Stimulated activated CD8-positive, alpha-beta memory T cell treated with anti-CD3 and anti-CD28 coated beads, Interleukin-7, amount 100 ng/mL, for 48 hours (primary cell): ENCODE measurements around the gene TRIM26.
"Not testable (repeated sequence)": the region's sequence is repeated elsewhere in the genome, so short reads cannot be mapped to it uniquely, and the experiment has no call there.

Experiments used
- DNase-seq, 2 donors: peaks; one replicate each; pipeline ENCODE4 v3.0.0-alpha.2; 2020; ENCODE audit warnings: low read depth in 1 of 2; ENCODE audit errors: extremely low read depth in 1 of 2

TRIM26 gene

GRCh38 chr6:30154709-30155519 lies 58.3 kb downstream of the TRIM26 start:
- DNase-seq: no peak

GRCh38 chr6:30154061-30154460 lies 59.1 kb downstream of the TRIM26 start:
- no peak for DNase-seq

GRCh38 chr6:30152910-30153610 lies 60.1 kb downstream of the TRIM26 start:
- no peak for DNase-seq

- DNase-seq: no peak
These were observed 61.1 kb downstream of the TRIM26 start for GRCh38 chr6:30152016-30152673.

GRCh38 chr6:30151580-30151979 lies 61.6 kb downstream of the TRIM26 start:
- no peak for DNase-seq

- no peak for DNase-seq
These were observed 62.4 kb downstream of the TRIM26 start for GRCh38 chr6:30150671-30151395.

- no peak for DNase-seq
These were observed 63.2 kb downstream of the TRIM26 start for GRCh38 chr6:30149858-30150550.

GRCh38 chr6:30149234-30149633 lies 64.0 kb downstream of the TRIM26 start:
- no peak for DNase-seq

GRCh38 chr6:30147096-30147495 lies 66.1 kb downstream of the TRIM26 start:
- no peak for DNase-seq

- DNase-seq: no peak
These were observed 67.4 kb downstream of the TRIM26 start for GRCh38 chr6:30145818-30146217.

- no peak for DNase-seq
These were observed 68.4 kb downstream of the TRIM26 start for GRCh38 chr6:30144811-30145210.

GRCh38 chr6:30143780-30144179 lies 69.4 kb downstream of the TRIM26 start:
- DNase-seq: no peak

GRCh38 chr6:30142665-30143064 lies 70.5 kb downstream of the TRIM26 start:
- no peak for DNase-seq

- not testable (repeated sequence) for DNase-seq
These were observed 73.0 kb downstream of the TRIM26 start for GRCh38 chr6:30140240-30140639.

- no peak for DNase-seq
These were observed 76.5 kb downstream of the TRIM26 start for GRCh38 chr6:30136570-30137286.

GRCh38 chr6:30135757-30136156 lies 77.4 kb downstream of the TRIM26 start, which contains the start of gene TRIM40:
TRIM40 (plus strand) TSS chr6:30136140; CDS start chr6:30137037, 897 bp downstream.
- DNase-seq: no peak

- DNase-seq: no peak
These were observed 78.1 kb downstream of the TRIM26 start for GRCh38 chr6:30135147-30135546.
